GM18873 (cell line): ENCODE data around the gene RPN2.

Source experiments
- ATAC-seq: cut with Tn5 transposase; IDR thresholded peaks from one replicate; pipeline ENCODE4 v1.9.1; 2021; ENCODE audit warnings: mild to moderate bottlenecking, moderate library complexity, moderate number of reproducible peaks; ENCODE audit not compliant: unreplicated experiment, low FRiP score

The RPN2 gene

GRCh38 chr20:37209193-37209592 lies 30.1 kb downstream of the RPN2 start:
- no peak for ATAC-seq

- ATAC-seq: no peak
These were observed 30.7 kb downstream of the RPN2 start for GRCh38 chr20:37209661-37210314.

- ATAC-seq: no peak
These were observed 39.3 kb downstream of the RPN2 start for GRCh38 chr20:37218441-37218840.

- ATAC-seq: no peak
These were observed 39.8 kb downstream of the RPN2 start for GRCh38 chr20:37218976-37219375.

GRCh38 chr20:37219751-37220668 lies 40.9 kb downstream of the RPN2 start:
- ATAC-seq: no peak

- no peak for ATAC-seq
These were observed 41.6 kb downstream of the RPN2 start for GRCh38 chr20:37220731-37221130.

- ATAC-seq: no peak
These were observed 43.0 kb downstream of the RPN2 start for GRCh38 chr20:37222086-37222485.

- ATAC-seq: no peak
These were observed 43.9 kb downstream of the RPN2 start for GRCh38 chr20:37223053-37223452.

- no peak for ATAC-seq
These were observed 46.0 kb downstream of the RPN2 start for GRCh38 chr20:37225146-37225545.

- no peak for ATAC-seq
These were observed 47.8 kb downstream of the RPN2 start for GRCh38 chr20:37226889-37227288.

GRCh38 chr20:37228082-37228481 lies 49.0 kb downstream of the RPN2 start:
- no peak for ATAC-seq

- ATAC-seq: no peak
These were observed 49.5 kb downstream of the RPN2 start for GRCh38 chr20:37228656-37229055.

- no peak for ATAC-seq
These were observed 50.2 kb downstream of the RPN2 start for GRCh38 chr20:37229357-37229756.

GRCh38 chr20:37230200-37230599 lies 51.1 kb downstream of the RPN2 start:
- no peak for ATAC-seq

- no peak for ATAC-seq
These were observed 53.0 kb downstream of the RPN2 start for GRCh38 chr20:37231947-37232630.

- ATAC-seq: no peak
These were observed 54.6 kb downstream of the RPN2 start for GRCh38 chr20:37233548-37234253.

- ATAC-seq: no peak
These were observed 55.1 kb downstream of the RPN2 start for GRCh38 chr20:37234254-37234581.

- no peak for ATAC-seq
These were observed 55.9 kb downstream of the RPN2 start for GRCh38 chr20:37235065-37235464.

- ATAC-seq: no peak
These were observed 57.3 kb downstream of the RPN2 start for GRCh38 chr20:37236462-37236861.

GRCh38 chr20:37237656-37238055 lies 58.5 kb downstream of the RPN2 start:
- ATAC-seq: no peak

- ATAC-seq: no peak
These were observed 59.3 kb downstream of the RPN2 start for GRCh38 chr20:37238426-37238825.
